Spleen (tissue), 7 donors: ENCODE data around the gene VWF.
A peak's percentile ranks its signal among the peaks of the same experiment; 100 is the strongest.

ENCODE experiments used
- CTCF ChIP-seq, 11 experiments: fragments of 200-600 bp in 7 of 11; fragments of 450-650 bp in 4 of 11; sonication (generic) in 4 of 11; IDR thresholded peaks in 8 of 11; conservative IDR thresholded peaks in 3 of 11; 1 replicate in 7 of 11; 2 replicates in 4 of 11; pipeline versions ENCODE4 v1.4.0 to v1.8.0; 2016 to 2021; ENCODE audit warnings: antibody characterized with exemption in 11 of 11, inconsistent platforms in 4 of 11, mild to moderate bottlenecking in 1 of 11
- POLR2A ChIP-seq, 3 donors: fragments of 450-650 bp; IDR thresholded peaks; one replicate each; pipeline ENCODE4 v1.5.1; 2017; ENCODE audit warnings: antibody characterized with exemption in 3 of 3, mild to moderate bottlenecking in 1 of 3
- POLR2AphosphoS5 ChIP-seq, 3 donors: sonication (generic); formaldehyde crosslinking; IDR thresholded peaks; one replicate each; pipeline ENCODE4 v1.5.1; 2017; ENCODE audit warnings: antibody characterized with exemption in 3 of 3
- donor health status: DM: no; HTN: no; CAD: no; lungs with moderate emphysema.
- donor health status: DM: no; HTN: no; CAD: no.
- donor health status: DM: no; HTN: no; CAD: no.

- TF ChIP-seq CTCF (IDR thresholded peaks at IDR 0.05 in 8 of 11, conservative IDR thresholded peaks at IDR 0.05 in 3 of 11) (no peak), POLR2A (IDR thresholded peaks at IDR 0.05) (no peak), POLR2AphosphoS5 (IDR thresholded peaks at IDR 0.05) (peak in 1 of 3 donors; percentile 30)
Observed at GRCh38 chr12:6053541-6053940, 70.9 kb downstream of the VWF start.
